H1 (cell line): Measurements from ENCODE around the gene TADA3. TPM values are rescaled to one million over a fixed set of nuclear protein-coding genes. Genes with fewer than 3 reads are reported as not detected.

Experiments
- CTCF ChIA-PET: fragments of 300-600 bp; sonication (Branson Sonifier 250); formaldehyde crosslinking; loops from one replicate; lab custom pipeline; 2021; ENCODE audit not compliant: partially characterized antibody; lab: Charles Lee
- POLR2A ChIA-PET: fragments of 300-600 bp; sonication (Branson Sonifier 250); formaldehyde crosslinking; loops from one replicate; lab custom pipeline; 2021; ENCODE audit warnings: inconsistent platforms; ENCODE audit not compliant: partially characterized antibody; lab: Charles Lee
- DNase-seq, 2 experiments: peaks; one replicate each; pipeline versions ENCODE4 v3.0.0 to v3.0.0-alpha.2; 2010 to 2022; ENCODE audit warnings: low spot score in 2 of 2, low read depth in 1 of 2, mixed read lengths in 1 of 2
- FAIRE-seq: peaks from 2 replicates; lab custom pipeline; 2011; peaks lifted over from hg19 to GRCh38; lab: Jason Lieb, UNC
- H2AFZ ChIP-seq: 2 replicates; pipeline ENCODE4 v1.8.1; 2012; ENCODE audit warnings: low read length, inconsistent platforms
- H2AK5ac ChIP-seq: 2 replicates; pipeline ENCODE4 v1.6.1; 2013; ENCODE audit warnings: low read depth, low read length
- H2BK120ac ChIP-seq: replicated peaks from 2 replicates; pipeline ENCODE3; 2013; ENCODE audit warnings: low read depth, low read length, inconsistent platforms
- H2BK12ac ChIP-seq: 2 replicates; pipeline ENCODE4 v1.6.1; 2013; ENCODE audit warnings: low read depth, low read length
- H2BK15ac ChIP-seq: 2 replicates; pipeline ENCODE4 v1.6.1; 2013; ENCODE audit warnings: low read length
- H2BK20ac ChIP-seq: 2 replicates; pipeline ENCODE4 v1.6.1; 2013; ENCODE audit warnings: low read length
- H2BK5ac ChIP-seq: 2 replicates; pipeline ENCODE4 v1.6.1; 2013; ENCODE audit warnings: low read depth, low read length
- H3K14ac ChIP-seq: 2 replicates; pipeline ENCODE4 v1.6.1; 2013; ENCODE audit warnings: inconsistent platforms; ENCODE audit not compliant: insufficient read length
- H3K18ac ChIP-seq: 2 replicates; pipeline ENCODE4 v1.6.1; 2013; ENCODE audit warnings: low read length; ENCODE audit errors: extremely low read depth
- H3K23ac ChIP-seq: 2 replicates; pipeline ENCODE4 v1.6.1; 2013; ENCODE audit warnings: inconsistent platforms; ENCODE audit not compliant: insufficient read length
- H3K23me2 ChIP-seq: 2 replicates; pipeline ENCODE4 v1.6.1; 2013; ENCODE audit warnings: low read depth, low read length
- H3K27ac ChIP-seq: 2 replicates; pipeline ENCODE4 v1.6.1; 2011; ENCODE audit warnings: low read depth, low read length, inconsistent platforms
- H3K27me3 ChIP-seq, 4 experiments: replicated peaks in 1 of 4; 1 replicate in 1 of 4; 2 replicates in 3 of 4; pipeline versions ENCODE4 v1.6.1 to v1.8.1; 2011 to 2013; ENCODE audit warnings: low read length in 3 of 4, mild to moderate bottlenecking in 3 of 4, inconsistent platforms in 2 of 4, mixed read lengths in 2 of 4, moderate library complexity in 1 of 4; ENCODE audit not compliant: control insufficient read depth in 3 of 4, insufficient read depth in 3 of 4; ENCODE audit errors: extremely low read depth in 1 of 4
- H3K36me3 ChIP-seq, 4 experiments: 2 replicates each; pipeline versions ENCODE4 v1.6.1 to v1.8.1; 2011 to 2013; ENCODE audit warnings: mild to moderate bottlenecking in 4 of 4, low read length in 3 of 4, moderate library complexity in 2 of 4, control low read depth in 1 of 4, inconsistent platforms in 1 of 4; ENCODE audit not compliant: insufficient read depth in 4 of 4, control insufficient read depth in 2 of 4
- H3K4ac ChIP-seq: replicated peaks from 2 replicates; pipeline ENCODE3; 2013; ENCODE audit warnings: low read length, low read depth, mixed read lengths, inconsistent platforms; ENCODE audit not compliant: insufficient read length
- H3K4me1 ChIP-seq, 4 experiments: replicated peaks in 1 of 4; 1 replicate in 1 of 4; 2 replicates in 3 of 4; pipeline versions ENCODE4 v1.6.1 to v1.8.1; 2011 to 2013; ENCODE audit warnings: low read length in 3 of 4, inconsistent platforms in 2 of 4, mixed read lengths in 1 of 4; ENCODE audit not compliant: insufficient read depth in 4 of 4, control insufficient read depth in 3 of 4
- H3K4me2 ChIP-seq, 2 experiments: 2 replicates each; pipeline versions ENCODE4 v1.6.1 to v1.8.1; 2011 to 2013; ENCODE audit warnings: low read depth in 2 of 2, low read length in 2 of 2, control low read depth in 1 of 2, inconsistent platforms in 1 of 2, mild to moderate bottlenecking in 1 of 2; ENCODE audit not compliant: insufficient read depth in 1 of 2
- H3K4me3 ChIP-seq, 4 experiments: fragments of 200-600, 300-600 bp in 1 of 4; sonication (generic), shearing (Covaris generic), sonication (Bioruptor Twin) in 1 of 4; 2 replicates each; pipeline versions ENCODE4 v1.5.1 to v1.8.1; 2011 to 2016; ENCODE audit warnings: low read length in 4 of 4, low read depth in 3 of 4, control low read depth in 2 of 4, inconsistent platforms in 2 of 4, mild to moderate bottlenecking in 2 of 4, mixed read lengths in 1 of 4, moderate library complexity in 1 of 4; ENCODE audit not compliant: insufficient read depth in 2 of 4; ENCODE audit errors: extremely low read depth in 1 of 4
- H3K56ac ChIP-seq: replicated peaks from 2 replicates; pipeline ENCODE3; 2013; ENCODE audit warnings: low read depth, mild to moderate bottlenecking, mixed read lengths, low read length, inconsistent platforms; ENCODE audit not compliant: insufficient read length
- H3K79me1 ChIP-seq: 2 replicates; pipeline ENCODE4 v1.6.1; 2013; ENCODE audit warnings: low read depth, low read length, control low read depth
- H3K79me2 ChIP-seq, 2 experiments: 2 replicates each; pipeline versions ENCODE4 v1.6.1 to v1.8.1; 2012 to 2013; ENCODE audit warnings: low read length in 2 of 2, mild to moderate bottlenecking in 2 of 2, inconsistent platforms in 1 of 2; ENCODE audit not compliant: insufficient read depth in 2 of 2, control insufficient read depth in 1 of 2
- H3K9ac ChIP-seq, 4 experiments: replicated peaks in 1 of 4; 1 replicate in 1 of 4; 2 replicates in 3 of 4; pipeline versions ENCODE4 v1.6.1 to v1.8.1; 2011 to 2013; ENCODE audit warnings: low read depth in 3 of 4, low read length in 3 of 4, control low read depth in 2 of 4, mild to moderate bottlenecking in 2 of 4, moderate library complexity in 2 of 4, inconsistent platforms in 1 of 4; ENCODE audit errors: extremely low read depth in 1 of 4
- H3K9me3 ChIP-seq, 2 experiments: 2 replicates each; pipeline versions ENCODE4 v1.6.1 to v1.8.1; 2012 to 2013; ENCODE audit warnings: mild to moderate bottlenecking in 2 of 2, moderate library complexity in 2 of 2, control low read depth in 1 of 2, inconsistent platforms in 1 of 2, low read depth in 1 of 2, low read length in 1 of 2, mixed read lengths in 1 of 2; ENCODE audit not compliant: insufficient read depth in 2 of 2
- H4K20me1 ChIP-seq, 2 experiments: replicated peaks in 1 of 2; 2 replicates each; pipeline versions ENCODE3 to v1.8.1; 2011 to 2013; ENCODE audit warnings: inconsistent platforms in 2 of 2, low read length in 2 of 2, mild to moderate bottlenecking in 1 of 2; ENCODE audit not compliant: insufficient read depth in 2 of 2, control insufficient read depth in 1 of 2
- H4K5ac ChIP-seq: 2 replicates; pipeline ENCODE4 v1.6.1; 2013; ENCODE audit warnings: low read length, low read depth, mixed read lengths, inconsistent platforms; ENCODE audit not compliant: insufficient read length
- H4K8ac ChIP-seq: 2 replicates; pipeline ENCODE4 v1.8.0; 2013; ENCODE audit warnings: mild to moderate bottlenecking, moderate library complexity, low read length, inconsistent platforms; ENCODE audit not compliant: insufficient read depth; ENCODE audit errors: extremely low read depth
- H4K91ac ChIP-seq: replicated peaks from 2 replicates; pipeline ENCODE3; 2013; ENCODE audit warnings: low read length, mixed read lengths, inconsistent platforms; ENCODE audit not compliant: insufficient read length
- ATF2 ChIP-seq: IDR thresholded peaks from 2 replicates; pipeline ENCODE4 v1.6.1; 2012; ENCODE audit warnings: low read length, inconsistent platforms
- CHD1 ChIP-seq: IDR thresholded peaks from 2 replicates; pipeline ENCODE4 v1.6.1; 2012; ENCODE audit warnings: low read depth, low read length, improper control_type of control experiment
- FOSL1 ChIP-seq: IDR thresholded peaks from 2 replicates; pipeline ENCODE4 v1.6.1; 2011; ENCODE audit warnings: mild to moderate bottlenecking, low read depth, low read length, moderate library complexity; ENCODE audit not compliant: insufficient read depth
- HDAC2 ChIP-seq, 2 experiments: fragments of 300-600 bp in 1 of 2; sonication (generic) in 1 of 2; IDR thresholded peaks; 2 replicates each; pipeline ENCODE4 v1.6.1; 2011 to 2012; ENCODE audit warnings: low read depth in 2 of 2, low read length in 2 of 2, mild to moderate bottlenecking in 2 of 2, moderate library complexity in 2 of 2, borderline replicate concordance in 1 of 2, inconsistent platforms in 1 of 2
- KDM1A ChIP-seq: fragments of 200-600, 300-600 bp; sonication (generic); IDR thresholded peaks from 2 replicates; pipeline ENCODE4 v1.7.1; 2016; ENCODE audit warnings: mild to moderate bottlenecking, low read length, borderline replicate concordance
- RBBP5 ChIP-seq: IDR thresholded peaks from 2 replicates; pipeline ENCODE4 v1.7.1; 2012; ENCODE audit warnings: low read depth, mild to moderate bottlenecking, inconsistent platforms, low read length, moderate library complexity, borderline replicate concordance
- RFX5 ChIP-seq: IDR thresholded peaks from 2 replicates; pipeline ENCODE4 v1.6.1; 2011; ENCODE audit warnings: low read depth, low read length, improper control_type of control experiment, borderline replicate concordance
- SAP30 ChIP-seq: fragments of 300-600 bp; sonication (generic); IDR thresholded peaks from 2 replicates; pipeline ENCODE4 v1.7.1; 2012; ENCODE audit warnings: low read length, moderate library complexity, mild to moderate bottlenecking, inconsistent platforms; ENCODE audit not compliant: insufficient read depth, insufficient replicate concordance
- SIRT6 ChIP-seq: IDR thresholded peaks from one replicate; pipeline ENCODE4 v1.7.1; 2012; ENCODE audit warnings: low read length, inconsistent platforms
- SIX5 ChIP-seq: IDR thresholded peaks from 2 replicates; pipeline ENCODE4 v1.6.1; 2011; ENCODE audit warnings: mild to moderate bottlenecking, low read depth, low read length
- SP2 ChIP-seq: IDR thresholded peaks from 2 replicates; pipeline ENCODE4 v1.6.1; 2012; ENCODE audit warnings: mild to moderate bottlenecking, low read length, inconsistent platforms
- TAF7 ChIP-seq: optimal IDR thresholded peaks from 2 replicates; pipeline ENCODE3; 2011; ENCODE audit warnings: low read depth, mild to moderate bottlenecking, inconsistent platforms, low read length, moderate library complexity, borderline replicate concordance
- WGBS, 2 experiments: shearing (Covaris generic) in 1 of 2; methylation state at CpG; one replicate each; pipeline versions ENCODE4 v1.1.6 to v1.1.7; 2013 to 2015; ENCODE audit warnings: low lambda C conversion rate in 2 of 2, mixed read lengths in 2 of 2, inconsistent platforms in 1 of 2, low coverage in 1 of 2, missing lambda C conversion rate in 1 of 2; ENCODE audit not compliant: insufficient replicate concordance in 2 of 2, insufficient coverage in 1 of 2, insufficient read length in 1 of 2; ENCODE audit errors: extremely low coverage in 1 of 2, missing lambda C conversion rate in 1 of 2; 5-methylcytosine and 5-hydroxymethylcytosine counted together
- polyA plus RNA-seq, 7 experiments: library from polyadenylated mRNA; depleted of rRNA in 3 of 7; stranded (reverse) in 5 of 7; unstranded in 2 of 7; fragments of >200 nt in 5 of 7; fragments of 200-250 nt in 2 of 7; gene quantifications; 1 replicate in 5 of 7; 2 replicates in 1 of 7; 4 replicates in 1 of 7; pipeline versions ENCODE4 v1.2.1 to v1.2.3, GENCODE V29; 2011 to 2013; ENCODE audit warnings: missing spikeins in 2 of 7, mixed read lengths in 2 of 7
- total RNA-seq: library from RNA; stranded (reverse); fragmentation: NEBNext Ultra II Directional; extraction: Animal tissue kit (Norgen Biotek cat#: 25700); gene quantifications from 2 replicates; pipeline ENCODE4 v1.2.1, GENCODE V29; 2021

TADA3 gene
- total and polyA plus RNA-seq, 2 of the 8 experiments (the other 6 are each of a cell fraction or from before 2014, with no cell fraction given): 43.4 to 50.3 TPM

DNA sequence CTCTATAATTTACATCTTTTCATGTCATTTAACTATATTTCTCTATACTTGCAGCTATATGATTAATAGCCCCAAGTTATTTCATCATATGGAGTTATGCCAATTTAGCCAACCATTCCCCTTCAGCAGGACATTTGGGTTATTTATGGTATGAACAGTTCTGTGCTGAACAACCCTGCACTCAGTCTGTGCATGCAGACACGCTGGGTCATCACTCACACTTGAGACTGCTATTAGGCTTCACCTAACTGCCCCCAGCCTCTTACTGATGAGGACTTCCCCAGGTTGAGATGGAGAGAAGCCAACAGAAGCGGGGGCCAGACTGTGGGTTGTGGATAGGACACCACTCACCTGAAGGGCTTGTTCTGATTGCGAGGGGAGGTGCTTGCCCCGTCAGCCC is 7.3 kb downstream of the TADA3 start:
- 93% methylated on average over 4 of the region's 4 CpGs; no CpG with 5 or more reads in 1 of the 2 experiments for whole genome bisulfite sequencing, 2 experiments
- Histone ChIP-seq H3K27ac (no peak overlapping the region), H3K36me3 (peaks cover 6 to 57% (median 35%) of the 10 kb centered on the region in 4 experiments), H3K4ac (no peak overlapping the region), H3K79me2 (no peaks in the 10 kb centered on the region)
- TF ChIP-seq CHD1 (no peak), KDM1A (no peak), SIX5 (no peak), SAP30 (no peak), RBBP5 (no peak), ATF2 (no peak), SP2 (no peak), SIRT6 (no peak), FOSL1 (no peak), RFX5 (no peak), HDAC2 (IDR thresholded peaks at IDR 0.05; ENCODE audit: borderline replicate concordance in 1 of 2, low read depth in 2 of 2, low read length in 2 of 2) (no peak), TAF7 (no peak)
- TF ChIP-seq, all 59 proteins: peak for 0
- DNase-seq (no peak), FAIRE-seq (no peak)
- H2BK5ac ChIP-seq: no peak overlapping the region
- CTCF ChIA-PET: interaction anchor here (1.3 to 1.8 kb wide), 3 partner anchors 17 to 22 kb away, joined by 3 to 4 read pairs (median 3); no protein-coding TSS in a partner anchor
- POLR2A ChIA-PET: interaction anchor here (0.6 to 2.4 kb wide), 4 partner anchors 8 to 35 kb away, joined by 3 to 10 read pairs (median 8); partner anchors contain the start of genes ARPC4, OGG1 and TADA3
- no peak overlapping the region for H3K23ac ChIP-seq
- no peak overlapping the region for H2AFZ ChIP-seq
- peaks cover 0 to 1% of the 10 kb centered on the region in 2 experiments for H4K20me1 ChIP-seq
- no peak overlapping the region for H3K18ac ChIP-seq
- no peak overlapping the region for H3K9ac ChIP-seq
- no peak overlapping the region for H3K4me2 ChIP-seq
- no peaks in the 10 kb centered on the region for H3K23me2 ChIP-seq
- H3K27me3 ChIP-seq: no peaks in the 10 kb centered on the region
- no peak overlapping the region for H3K4me3 ChIP-seq
- H4K8ac ChIP-seq: no peak overlapping the region
- H3K4me1 ChIP-seq: no peaks in the 10 kb centered on the region
- no peak overlapping the region for H4K91ac ChIP-seq
- H3K14ac ChIP-seq: no peak overlapping the region
- H2BK20ac ChIP-seq: no peak overlapping the region
- no peaks in the 10 kb centered on the region for H3K9me3 ChIP-seq
- no peak overlapping the region for H2BK120ac ChIP-seq
- H4K5ac ChIP-seq: no peak overlapping the region
- H3K79me1 ChIP-seq: no peaks in the 10 kb centered on the region
- H2BK15ac ChIP-seq: no peak overlapping the region
- no peak overlapping the region for H3K56ac ChIP-seq
- no peak overlapping the region for H2AK5ac ChIP-seq
- no peak overlapping the region for H2BK12ac ChIP-seq
